Midbrain (tissue), 1 donor: ENCODE results near the gene GTF3A.
"Not testable (repeated sequence)": the region's sequence is repeated elsewhere in the genome, so short reads cannot be mapped to it uniquely, and the experiment has no call there.

Source experiments
- DNase-seq: peaks from one replicate; lab custom pipeline; 2025; lab: John Stamatoyannopoulos, UW

The GTF3A gene

GRCh38 chr13:27424246-27425157 lies at the start of gene GTF3A:
TSS of gene GTF3A (plus strand) at chr13:27424619.
- peak; percentile 86 for DNase-seq

GRCh38 chr13:27374650-27375049 lies 49.8 kb upstream of the GTF3A start:
- DNase-seq = peak; percentile 75

- DNase-seq = peak; percentile 4
Measured at GRCh38 chr13:27375686-27376326, 48.6 kb upstream of the GTF3A start.

GRCh38 chr13:27379126-27379525 lies 45.3 kb upstream of the GTF3A start:
- DNase-seq = no peak

GRCh38 chr13:27379694-27380641 lies 44.5 kb upstream of the GTF3A start:
- no peak for DNase-seq

- no peak for DNase-seq
Measured at GRCh38 chr13:27381601-27382000, 42.8 kb upstream of the GTF3A start.

GRCh38 chr13:27383104-27383921 lies 41.1 kb upstream of the GTF3A start:
- no peak for DNase-seq

- DNase-seq = no peak
Measured at GRCh38 chr13:27384285-27384684, 40.1 kb upstream of the GTF3A start.

GRCh38 chr13:27388241-27388640 lies 36.2 kb upstream of the GTF3A start:
- DNase-seq = no peak

GRCh38 chr13:27389891-27390290 lies 34.5 kb upstream of the GTF3A start:
- no peak for DNase-seq

GRCh38 chr13:27391471-27391870 lies 32.9 kb upstream of the GTF3A start:
- DNase-seq = no peak

- no peak for DNase-seq
Measured at GRCh38 chr13:27393101-27393500, 31.3 kb upstream of the GTF3A start.

GRCh38 chr13:27395007-27395510 lies 29.4 kb upstream of the GTF3A start:
- no peak for DNase-seq

- DNase-seq = no peak
Measured at GRCh38 chr13:27396252-27396846, 28.1 kb upstream of the GTF3A start.

GRCh38 chr13:27398360-27398759 lies 26.1 kb upstream of the GTF3A start:
- DNase-seq = no peak

GRCh38 chr13:27400405-27400804 lies 24.0 kb upstream of the GTF3A start:
- not testable (repeated sequence) for DNase-seq

- peak; percentile 29 for DNase-seq
Measured at GRCh38 chr13:27401210-27401609, 23.2 kb upstream of the GTF3A start.

- no peak for DNase-seq
Measured at GRCh38 chr13:27403203-27403678, 21.2 kb upstream of the GTF3A start.

GRCh38 chr13:27403727-27404385 lies 20.6 kb upstream of the GTF3A start:
- DNase-seq = no peak

- DNase-seq = no peak
Measured at GRCh38 chr13:27404680-27405079, 19.7 kb upstream of the GTF3A start.
